GM21381 (cell line): ENCODE results near the gene CYP27A1.
"Not testable (repeated sequence)": the region's sequence is repeated elsewhere in the genome, so short reads cannot be mapped to it uniquely, and the experiment has no call there.

Experiments
- ATAC-seq: cut with Tn5 transposase; IDR thresholded peaks from one replicate; pipeline ENCODE4 v1.9.1; 2021; ENCODE audit warnings: mild to moderate bottlenecking, moderate library complexity; ENCODE audit not compliant: unreplicated experiment

CYP27A1 gene

DNA sequence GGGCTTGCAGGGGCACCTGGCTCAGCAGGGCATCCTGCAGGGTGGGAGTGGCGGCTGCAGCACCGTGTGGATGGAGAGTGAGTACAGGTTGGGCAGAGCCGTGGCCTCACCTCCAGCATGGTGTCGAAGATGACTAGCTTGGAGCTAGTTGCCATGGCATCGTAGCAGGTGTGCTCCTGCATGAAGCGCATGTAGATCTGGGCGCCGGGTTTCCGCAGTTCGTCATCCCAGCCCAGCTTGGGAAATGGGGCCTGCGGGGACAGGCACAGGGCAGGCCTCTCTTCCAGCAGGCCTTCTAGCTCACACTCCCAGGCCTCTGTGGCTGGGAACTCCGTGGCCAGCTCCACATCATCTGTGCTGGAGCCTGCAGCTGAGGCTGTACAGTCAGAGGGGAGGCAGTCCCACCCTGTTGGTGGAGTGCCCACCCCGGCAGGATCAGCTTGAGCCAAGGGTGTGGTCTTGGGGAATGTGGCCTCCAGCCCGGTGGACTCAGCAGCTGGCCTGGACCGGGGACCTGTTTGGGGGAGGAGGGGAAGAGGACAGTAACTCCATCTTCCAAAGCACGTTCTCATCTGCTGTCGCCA lies 48.0 kb downstream of the CYP27A1 start:
- ATAC-seq: no peak

GRCh38 chr2:218830526-218831306 lies 48.8 kb downstream of the CYP27A1 start:
- no peak for ATAC-seq

GRCh38 chr2:218831378-218831990 lies 49.5 kb downstream of the CYP27A1 start, which contains the start of gene PRKAG3:
Gene PRKAG3 (minus strand): TSS chr2:218831803.
- no peak for ATAC-seq

DNA sequence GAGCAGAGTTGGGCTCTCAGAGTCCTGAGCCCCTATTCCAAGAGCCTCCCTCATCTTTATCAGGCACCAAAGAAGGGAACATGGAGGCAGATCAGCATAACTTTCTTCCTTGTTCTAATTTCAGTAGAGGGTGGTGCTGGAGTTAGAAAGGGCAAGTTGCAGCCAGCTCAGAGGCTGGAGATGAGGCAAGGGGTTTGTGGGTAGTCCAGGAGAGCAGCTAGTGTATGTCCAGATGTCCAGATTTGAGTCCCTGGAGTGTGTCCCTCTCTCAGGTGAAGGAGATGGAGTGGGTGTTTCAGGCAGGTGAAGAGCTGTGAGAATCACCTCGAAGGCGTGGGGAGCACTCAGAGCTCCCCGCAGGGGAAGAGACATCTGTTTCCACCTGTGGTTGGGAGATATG lies 50.1 kb downstream of the CYP27A1 start:
- ATAC-seq: no peak

GRCh38 chr2:218832520-218832919 lies 50.6 kb downstream of the CYP27A1 start:
- no peak for ATAC-seq

DNA sequence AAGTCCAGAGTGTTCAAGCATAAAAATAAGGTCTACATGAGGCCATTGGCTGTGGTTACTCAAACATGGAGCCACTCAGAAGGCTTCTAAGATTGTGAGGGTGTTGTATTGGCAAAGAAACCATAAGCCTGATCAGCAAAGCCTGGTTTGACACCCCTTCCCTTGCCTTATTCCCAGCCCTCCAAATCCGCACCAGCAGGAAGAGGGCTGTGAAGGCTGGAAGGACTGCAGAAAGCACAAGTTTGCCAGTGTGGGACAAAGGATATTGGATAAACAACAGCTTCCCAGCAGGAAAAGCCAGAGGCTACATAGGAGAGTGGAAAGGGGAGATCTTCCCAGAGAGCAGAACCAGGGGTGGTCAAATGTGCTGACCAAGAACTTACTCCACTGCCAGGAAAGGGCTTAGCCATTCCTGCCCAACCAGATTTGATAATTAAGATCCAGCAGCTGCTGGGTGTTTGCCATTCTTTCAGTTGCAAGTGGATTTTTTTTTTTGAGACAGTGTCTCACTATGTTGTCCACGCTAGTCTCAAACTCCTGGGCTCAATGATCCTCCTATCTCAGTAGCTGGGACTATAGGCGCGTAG lies 51.2 kb downstream of the CYP27A1 start:
- no peak for ATAC-seq

DNA sequence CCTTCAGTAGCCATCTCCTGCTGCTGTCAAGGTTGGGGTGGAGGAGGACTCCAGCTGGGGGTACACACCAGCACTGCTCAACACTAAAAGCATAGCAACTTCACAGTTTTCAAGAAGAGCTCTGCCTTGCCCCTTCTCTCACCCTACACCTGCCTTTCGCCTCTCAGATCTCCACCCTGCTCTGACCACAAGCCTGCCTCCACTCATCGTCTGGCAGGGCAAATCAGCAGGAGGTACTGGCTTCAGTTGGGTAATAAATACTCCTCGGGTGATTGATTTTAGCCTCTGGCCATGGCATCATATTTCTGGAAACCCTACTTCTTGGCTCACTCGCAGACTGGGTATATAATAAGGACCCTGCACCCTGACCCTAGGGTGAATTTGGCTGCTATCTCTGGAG lies 52.7 kb downstream of the CYP27A1 start:
- no peak for ATAC-seq

DNA sequence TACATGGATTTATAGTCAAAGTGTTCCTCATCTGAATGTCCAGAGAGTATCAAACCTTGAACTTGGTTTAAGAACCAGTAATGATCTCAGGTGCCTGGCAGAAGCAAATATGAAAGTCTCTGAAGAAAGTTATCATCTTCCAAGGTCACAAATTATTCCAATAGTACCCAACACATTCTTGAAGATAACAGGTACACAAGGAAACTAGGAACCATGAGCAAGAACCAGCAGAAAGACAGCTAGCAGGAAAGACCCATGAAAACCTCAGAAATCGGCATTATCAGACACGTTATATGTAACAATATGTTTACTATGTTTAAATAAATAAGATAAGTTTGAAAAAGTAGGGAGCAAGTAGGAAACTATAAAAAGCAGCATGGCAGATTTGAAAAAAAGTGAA lies 55.5 kb downstream of the CYP27A1 start:
- ATAC-seq: no peak

GRCh38 chr2:218839430-218839829 lies 57.5 kb downstream of the CYP27A1 start:
- no peak for ATAC-seq

- ATAC-seq: no peak
Observed at GRCh38 chr2:218839888-218840287, 57.9 kb downstream of the CYP27A1 start.

- not testable (repeated sequence) for ATAC-seq
Observed at GRCh38 chr2:218844334-218844733, 62.4 kb downstream of the CYP27A1 start.

DNA sequence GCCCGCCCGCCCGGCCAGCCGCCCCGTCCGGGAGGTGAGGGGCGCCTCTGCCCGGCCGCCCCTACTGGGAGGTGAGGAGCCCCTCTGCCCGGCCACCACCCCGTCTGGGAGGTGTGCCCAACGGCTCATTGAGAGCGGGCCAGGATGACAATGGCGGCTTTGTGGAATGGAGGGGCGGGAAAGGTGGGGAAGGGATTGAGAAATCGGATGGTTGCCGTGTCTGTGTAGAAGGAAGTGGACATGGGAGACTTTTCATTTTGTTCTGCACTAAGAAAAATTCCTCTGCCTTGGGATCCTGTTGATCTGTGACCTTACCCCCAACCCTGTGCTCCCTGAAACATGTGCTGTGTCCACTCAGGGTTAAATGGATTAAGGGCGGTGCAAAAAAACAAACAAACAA lies 65.0 kb downstream of the CYP27A1 start:
- ATAC-seq: not testable (repeated sequence)

GRCh38 chr2:218849721-218850120 lies 67.8 kb downstream of the CYP27A1 start:
- no peak for ATAC-seq

GRCh38 chr2:218850796-218851195 lies 68.8 kb downstream of the CYP27A1 start:
- no peak for ATAC-seq

DNA sequence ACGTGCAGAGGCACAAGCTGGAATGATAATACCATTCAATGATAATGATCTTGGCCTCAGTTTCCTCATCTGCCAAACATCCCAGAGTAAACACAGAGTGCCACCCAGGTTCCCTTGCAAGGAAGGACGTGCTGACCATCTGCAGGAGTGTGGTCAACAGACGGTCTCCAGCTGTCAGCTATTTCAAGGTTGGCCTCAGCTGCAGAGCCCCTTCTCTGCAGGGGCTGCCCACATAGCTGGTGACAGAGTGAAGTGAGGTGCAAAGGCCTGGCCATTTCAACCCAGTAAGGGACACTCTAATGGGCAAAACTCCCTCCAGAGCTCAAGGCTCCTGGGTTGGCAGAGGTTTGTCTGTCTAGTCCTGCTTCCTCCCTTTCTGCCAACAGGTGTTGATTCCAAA lies 69.3 kb downstream of the CYP27A1 start:
- no peak for ATAC-seq

DNA sequence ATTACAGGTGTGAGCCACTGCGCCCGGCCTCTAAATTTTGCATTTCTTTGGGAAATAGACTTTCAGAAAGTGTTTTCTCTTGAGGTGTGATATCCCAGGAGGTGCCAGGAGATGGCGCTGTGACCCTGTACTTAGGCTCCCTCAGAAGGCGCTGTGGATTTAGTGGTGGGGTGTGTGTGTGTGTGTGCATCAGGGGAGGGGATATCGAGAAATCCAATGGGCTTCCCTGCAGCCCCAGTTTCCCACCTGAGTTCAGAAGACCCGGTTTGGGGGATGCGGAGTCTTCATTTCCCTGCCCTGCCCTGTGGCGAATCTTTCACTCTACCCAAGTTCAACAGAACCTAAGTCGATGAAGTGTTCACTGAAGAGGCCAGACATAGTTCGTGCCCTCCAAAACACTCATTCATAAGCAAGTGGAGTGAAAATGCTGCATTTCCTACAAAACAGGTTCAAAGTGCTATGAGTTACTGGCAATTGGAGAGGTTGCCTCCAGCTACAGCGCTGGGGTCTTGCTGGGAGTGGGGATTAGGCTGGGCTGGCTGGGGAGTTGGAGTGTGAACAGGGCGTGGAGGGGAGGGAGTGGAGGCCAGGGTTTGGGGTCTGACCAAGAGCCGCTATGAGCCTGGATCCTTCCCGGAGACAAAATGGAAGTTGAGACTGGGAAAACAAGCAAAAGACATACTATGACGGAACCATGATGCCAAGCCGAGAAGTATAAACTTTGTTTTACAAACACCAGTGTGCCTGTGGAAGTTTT lies 71.1 kb downstream of the CYP27A1 start:
- no peak for ATAC-seq

DNA sequence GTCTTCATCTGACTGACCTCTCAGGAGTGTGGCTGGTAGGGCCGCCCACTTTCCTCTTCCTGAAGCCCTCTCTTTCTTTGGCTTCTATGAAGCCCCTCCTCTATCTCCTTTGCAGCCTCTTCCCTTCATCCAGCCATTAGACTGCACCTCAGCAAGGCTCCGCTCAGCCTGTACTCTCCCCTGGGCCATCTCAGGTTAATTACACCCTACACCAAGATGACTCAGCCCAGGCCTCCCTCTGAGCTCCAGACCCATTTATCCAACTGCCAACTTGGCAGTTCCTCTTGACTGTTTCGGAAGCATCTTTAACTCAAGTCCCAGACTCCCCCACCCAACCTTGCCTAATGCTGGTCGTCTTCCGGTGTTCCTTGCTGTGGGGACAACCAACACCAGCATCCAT lies 71.8 kb downstream of the CYP27A1 start:
- no peak for ATAC-seq

GRCh38 chr2:218854860-218855259 lies 72.9 kb downstream of the CYP27A1 start:
- no peak for ATAC-seq

- no peak for ATAC-seq
Observed at GRCh38 chr2:218855305-218856166, 73.6 kb downstream of the CYP27A1 start.
